GM18907 (cell line): ENCODE measurements around the gene DNAJC1.
"Not testable (repeated sequence)": the region's sequence is repeated elsewhere in the genome, so short reads cannot be mapped to it uniquely, and the experiment has no call there.

Source experiments
- ATAC-seq: cut with Tn5 transposase; IDR thresholded peaks from one replicate; pipeline ENCODE4 v1.9.1; 2021; ENCODE audit warnings: mild to moderate bottlenecking, moderate library complexity; ENCODE audit not compliant: unreplicated experiment

DNAJC1 gene

GRCh38 chr10:21740989-21741388 is 262.5 kb downstream of the DNAJC1 start:
- ATAC-seq: no peak

DNA sequence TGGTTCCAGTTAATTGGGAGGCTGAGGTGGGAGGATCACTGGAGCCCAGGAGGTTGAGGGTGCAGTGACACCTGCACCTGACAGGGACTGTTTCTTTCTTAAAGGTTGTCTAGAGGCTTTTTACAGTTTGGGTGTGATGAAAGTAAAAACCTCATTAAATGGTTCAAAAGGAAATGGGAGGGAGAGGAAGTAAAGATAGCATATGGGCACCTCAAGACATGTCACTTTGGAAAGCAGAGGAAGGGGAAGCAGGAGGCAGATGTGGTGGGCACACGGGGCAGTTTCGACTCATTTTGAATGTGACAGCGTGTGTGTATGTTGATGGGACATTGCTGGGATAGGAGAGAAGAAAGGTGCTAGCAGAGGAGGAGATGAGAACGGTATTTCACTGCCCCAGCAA is 266.4 kb downstream of the DNAJC1 start:
- ATAC-seq: no peak

GRCh38 chr10:21733710-21734109 is 269.8 kb downstream of the DNAJC1 start:
- ATAC-seq: no peak

- peak; percentile 87 for ATAC-seq
Measured at GRCh38 chr10:21732067-21732772, 271.3 kb downstream of the DNAJC1 start.

DNA sequence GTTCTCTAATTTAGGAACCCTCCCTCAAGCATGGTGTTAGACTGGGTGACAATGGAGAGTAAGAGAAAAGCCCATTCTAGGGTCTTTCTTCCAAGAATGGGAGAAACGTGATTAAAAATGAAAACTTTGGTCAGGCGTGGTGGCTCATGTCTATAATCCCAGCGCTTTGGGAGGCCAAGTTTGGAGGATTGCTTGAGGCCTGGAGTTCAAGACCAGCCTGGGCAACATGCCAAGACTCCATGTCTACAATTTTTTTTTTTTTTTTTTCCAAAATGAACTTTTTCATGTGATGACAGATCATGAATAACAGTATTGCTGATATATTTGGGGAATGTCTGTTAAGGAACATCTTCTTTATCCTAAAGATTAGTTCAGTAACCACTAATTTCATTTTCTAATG is 274.9 kb downstream of the DNAJC1 start:
- no peak for ATAC-seq

DNA sequence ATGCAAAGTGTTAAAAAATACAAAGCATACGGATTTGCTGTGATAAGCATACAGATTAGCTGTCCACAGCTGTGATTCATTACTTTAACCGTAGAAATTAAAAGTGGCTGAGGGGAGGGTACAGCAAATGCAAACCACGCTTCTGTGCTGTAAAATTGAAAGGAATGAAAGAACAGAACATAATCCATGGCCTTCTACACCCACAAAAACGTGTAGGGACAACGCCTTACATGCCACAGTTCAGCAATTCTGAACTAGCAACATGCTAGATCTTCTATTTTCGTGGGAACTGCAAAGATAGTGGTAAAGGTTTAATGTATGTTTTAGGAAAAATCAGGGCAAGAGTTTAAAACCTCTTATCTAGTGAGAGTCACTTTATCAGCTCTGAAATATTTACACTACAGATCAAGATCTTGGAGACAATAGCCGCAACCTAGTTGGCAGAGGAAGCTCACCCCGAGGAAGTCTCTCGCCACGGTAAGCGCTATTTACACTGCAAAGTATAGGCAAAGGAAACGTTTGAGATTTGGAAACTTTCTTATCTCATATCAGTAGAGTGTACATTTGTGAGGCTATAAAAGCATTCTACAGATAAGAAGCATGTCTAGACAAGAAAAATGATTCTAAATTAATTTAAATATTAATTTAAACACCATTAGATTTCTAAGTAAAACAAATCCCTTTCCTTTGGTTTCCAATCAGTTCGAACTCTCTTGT is 275.9 kb downstream of the DNAJC1 start:
- ATAC-seq: no peak

DNA sequence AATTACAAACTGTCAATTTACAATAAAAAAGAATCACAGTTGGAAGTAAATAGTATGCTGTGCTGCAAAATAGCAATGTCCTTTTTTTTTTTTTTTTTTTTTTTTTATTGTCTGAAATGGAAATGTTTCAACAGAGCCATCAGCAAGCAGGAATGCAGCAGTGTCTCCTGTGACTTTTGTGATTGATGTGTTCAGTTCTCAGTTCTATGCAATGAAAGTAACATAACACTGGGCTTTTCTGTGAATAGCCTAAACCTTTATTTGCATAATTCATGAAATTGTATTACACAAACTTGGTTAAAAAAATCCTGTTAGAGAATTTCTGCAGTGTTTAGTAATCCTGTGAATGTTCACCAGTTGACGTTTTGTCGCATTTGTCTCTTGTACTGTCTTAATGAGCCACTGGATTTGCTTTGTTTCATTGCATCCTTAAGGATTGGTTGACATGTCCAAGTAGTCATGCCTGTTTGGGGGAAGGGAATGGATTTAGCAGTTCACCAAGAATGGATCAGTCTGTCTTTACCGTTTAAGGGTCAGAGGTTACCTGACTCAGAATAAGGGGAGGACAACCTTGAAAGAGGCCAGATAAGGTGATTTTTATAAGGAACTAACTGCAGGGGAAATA is 276.8 kb downstream of the DNAJC1 start:
- ATAC-seq: no peak

- ATAC-seq: peak; percentile 96
Measured at GRCh38 chr10:21724687-21725367, 278.7 kb downstream of the DNAJC1 start.

DNA sequence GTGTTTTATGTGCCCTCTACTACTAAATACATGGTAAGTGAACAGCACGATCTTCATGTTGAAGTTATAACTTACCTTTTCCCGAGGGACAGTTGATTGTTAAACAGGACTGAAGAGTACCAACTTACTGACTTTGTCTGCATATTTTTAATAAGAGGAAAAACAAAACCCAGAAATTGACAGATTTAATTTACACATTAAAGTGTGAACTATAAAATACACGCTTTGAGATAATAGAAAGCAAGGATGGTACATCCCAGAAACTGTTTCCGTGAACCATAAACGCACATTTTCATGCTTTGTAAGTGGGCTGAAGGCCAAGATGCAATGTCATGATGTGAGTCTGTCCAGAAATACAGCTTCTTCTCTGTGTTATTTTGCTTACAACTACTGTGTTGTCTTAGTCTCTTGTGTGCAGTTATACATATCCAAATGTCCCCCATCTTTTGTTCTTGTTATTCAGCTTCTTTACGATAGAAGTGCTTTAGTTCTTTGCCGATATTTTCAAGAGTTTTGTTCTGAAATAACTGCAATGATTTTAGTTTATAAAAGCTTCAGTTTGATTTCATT is 279.4 kb downstream of the DNAJC1 start:
- ATAC-seq: no peak

DNA sequence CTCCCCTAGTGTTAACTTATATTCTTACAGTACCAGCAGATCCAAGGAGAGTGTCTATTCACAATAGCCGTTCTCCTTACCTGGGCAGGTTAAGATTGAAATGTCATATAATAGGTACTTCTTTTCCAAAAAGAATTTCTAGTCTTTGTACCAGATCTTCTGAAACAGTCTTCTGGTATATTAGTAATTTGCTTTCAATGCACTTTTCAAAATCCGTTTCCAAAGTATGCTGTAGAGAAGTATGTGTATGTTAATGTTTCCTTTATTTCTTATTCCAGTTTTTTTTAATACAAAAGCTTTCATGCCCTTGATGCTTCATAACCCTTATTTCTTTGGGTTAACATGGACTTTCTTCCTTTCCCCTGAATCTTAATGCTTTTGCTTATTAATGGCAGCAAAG is 281.3 kb downstream of the DNAJC1 start:
- ATAC-seq: no peak

- ATAC-seq: no peak
Measured at GRCh38 chr10:21721000-21721665, 282.4 kb downstream of the DNAJC1 start.

GRCh38 chr10:21720090-21720489 is 283.4 kb downstream of the DNAJC1 start:
- ATAC-seq: no peak

GRCh38 chr10:21719502-21719901 is 284.0 kb downstream of the DNAJC1 start:
- no peak for ATAC-seq

GRCh38 chr10:21717437-21718054 is 286.0 kb downstream of the DNAJC1 start:
- ATAC-seq: not testable (repeated sequence)

DNA sequence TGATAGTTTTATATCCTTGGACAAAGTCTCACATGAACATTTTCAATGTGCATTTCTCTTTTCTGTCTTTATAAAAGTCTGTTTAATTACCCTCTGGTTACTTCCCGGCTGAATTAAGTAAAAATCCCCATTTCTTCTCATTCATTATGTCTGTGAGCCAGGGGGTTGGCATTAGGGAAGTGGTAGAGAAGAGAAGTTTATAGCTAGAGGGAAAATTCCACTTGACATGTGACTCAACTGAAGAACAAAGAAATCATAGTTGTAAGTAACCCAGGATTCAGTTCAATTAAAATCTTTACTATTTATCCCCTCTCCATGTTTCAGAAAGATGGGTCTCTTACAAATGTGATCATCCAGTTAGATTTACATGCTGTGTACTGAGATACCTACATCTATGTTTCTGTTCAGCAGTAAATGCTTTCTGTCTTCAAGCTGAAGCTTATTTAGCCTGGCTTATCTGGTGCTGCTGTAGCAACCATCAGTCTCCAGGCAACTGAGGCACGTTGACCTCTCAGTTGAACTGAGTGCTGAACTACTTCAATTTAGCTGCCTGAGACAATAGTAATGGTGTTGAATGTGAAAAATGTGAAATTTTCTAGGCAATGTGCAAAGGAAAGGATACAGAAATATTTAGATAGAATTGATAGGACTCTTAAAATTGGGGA is 287.9 kb downstream of the DNAJC1 start:
- ATAC-seq: no peak

DNA sequence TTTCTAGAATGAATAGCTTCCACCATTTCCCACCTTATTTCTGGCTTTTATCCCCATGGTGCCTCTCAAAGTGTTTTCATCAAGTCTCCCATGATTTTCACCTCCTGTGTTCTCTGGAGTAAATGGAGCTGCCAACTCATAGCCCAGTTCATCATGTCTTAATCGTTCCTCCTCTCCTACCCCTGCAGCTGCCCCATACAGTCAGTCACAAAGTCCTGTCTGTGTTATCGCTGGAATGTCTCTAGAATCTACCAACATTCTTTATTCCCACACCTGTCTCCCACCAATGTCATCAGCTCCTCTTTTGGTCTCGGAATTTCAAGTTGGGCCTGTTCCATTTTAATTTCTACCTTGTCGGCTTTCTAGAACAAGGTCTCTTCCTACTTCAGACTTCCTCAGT is 290.6 kb downstream of the DNAJC1 start:
- no peak for ATAC-seq

- no peak for ATAC-seq
Measured at GRCh38 chr10:21707498-21707897, 296.0 kb downstream of the DNAJC1 start.
